Measurements from ENCODE around the gene MIDN. TPM values are rescaled to one million over a fixed set of nuclear protein-coding genes. Genes with fewer than 3 reads are reported as not detected.

MIDN gene
- total RNA-seq, 2 donors from 2014 or later, result 36.3 to 43.5 TPM

- no peak for ATAC-seq
- H3K9me3 ChIP-seq, result no peaks in the 10 kb centered on the region
- intact Hi-C loops (cut with DNase I), result loop anchor here (5.0 kb wide), 1 partner anchor 133 kb away; the partner anchor contains the start of gene DAZAP1
- peaks cover 66% of the 10 kb centered on the region for H3K4me1 ChIP-seq
- peak overlapping the region in 3 of 4 donors; percentile 86 to 100 (median 99) for H3K27ac ChIP-seq
- peaks cover 7 to 22% of the 10 kb centered on the region in 2 donors for H3K36me3 ChIP-seq (replicated peaks in 1 of 2; ENCODE audit: insufficient read depth in 1 of 2, low read depth in 2 of 2)
- DNase-seq, result peak in 3 of 4 donors; percentile 38 to 47 (median 45)
- H3K4me3 ChIP-seq, result no peak overlapping the region
- WGBS, 2 donors, result 83 to 85% methylated on average over 21 to 46 of the region's 46 CpGs
- TF ChIP-seq CTCF (IDR thresholded peaks at IDR 0.05) (no peak), POLR2A (IDR thresholded peaks at IDR 0.05) (no peak)
- H3K27me3 ChIP-seq, result no peaks in the 10 kb centered on the region
These were observed 25.9 kb downstream of the MIDN start for GRCh38 chr19:1274081-1274851.

GRCh38 chr19:1274852-1275259 is 26.5 kb downstream of the MIDN start:
- TF ChIP-seq CTCF (IDR thresholded peaks at IDR 0.05) (no peak), POLR2A (IDR thresholded peaks at IDR 0.05) (no peak)
- peaks cover 66% of the 10 kb centered on the region for H3K4me1 ChIP-seq
- H3K4me3 ChIP-seq, result no peak overlapping the region
- intact Hi-C loops (cut with DNase I), result loop anchor here (5.0 kb wide), 1 partner anchor 132 kb away; the partner anchor contains the start of gene DAZAP1
- no peaks in the 10 kb centered on the region for H3K9me3 ChIP-seq
- H3K36me3 ChIP-seq (replicated peaks in 1 of 2; ENCODE audit: insufficient read depth in 1 of 2, low read depth in 2 of 2), result peaks cover 7 to 22% of the 10 kb centered on the region in 2 donors
- DNase-seq (no peak), ATAC-seq (no peak)
- H3K27me3 ChIP-seq, result no peaks in the 10 kb centered on the region
- H3K27ac ChIP-seq, result peak overlapping the region; percentile 86 to 100 (median 98)
- 29 to 80% methylated on average over 3 to 43 of the region's 44 CpGs for WGBS, 2 donors

- Histone ChIP-seq H3K4me1 (peaks cover 61% of the 10 kb centered on the region), H3K27ac (peak within 1 kb of the TSS; percentile 86 to 100 (median 98)), H3K27me3 (no peaks in the 10 kb centered on the region), H3K9me3 (no peaks in the 10 kb centered on the region), H3K4me3 (peak within 1 kb of the TSS; percentile 43 to 72), H3K36me3 (replicated peaks in 1 of 2; ENCODE audit: insufficient read depth in 1 of 2, low read depth in 2 of 2) (peaks cover 7 to 22% of the 10 kb centered on the region in 2 donors)
- TF ChIP-seq POLR2A (IDR thresholded peaks at IDR 0.05) (peak; percentile 58 to 69 (median 62)), CTCF (IDR thresholded peaks at IDR 0.05) (no peak)
- ATAC-seq (peak; percentile 88), DNase-seq (peak; percentile 95 to 97 (median 96))
- intact Hi-C loops (cut with DNase I), result no loop called here
- 0% methylated on average over 8 to 74 of the region's 98 CpGs for WGBS, 2 donors
These were observed 27.0 kb downstream of the MIDN start, which contains the start of gene FAM174C for GRCh38 chr19:1275260-1275975. Gene FAM174C (plus strand): TSS chr19:1275530. CDS start chr19:1275550, 20 bp downstream.

GRCh38 chr19:1275976-1276627 is 27.7 kb downstream of the MIDN start:
- peaks cover 7 to 22% of the 10 kb centered on the region in 2 donors for H3K36me3 ChIP-seq (replicated peaks in 1 of 2; ENCODE audit: insufficient read depth in 1 of 2, low read depth in 2 of 2)
- peaks cover 54% of the 10 kb centered on the region for H3K4me1 ChIP-seq
- intact Hi-C loops (cut with DNase I), result no loop called here
- WGBS, 2 donors, result 12 to 13% methylated on average over 26 to 33 of the region's 43 CpGs
- no peaks in the 10 kb centered on the region for H3K27me3 ChIP-seq
- peak overlapping the region; percentile 43 to 72 for H3K4me3 ChIP-seq
- TF ChIP-seq POLR2A (IDR thresholded peaks at IDR 0.05), result peak in 2 of 3 donors; percentile 42 to 56
- no peak for TF ChIP-seq CTCF (IDR thresholded peaks at IDR 0.05)
- DNase-seq (peak in 2 of 4 donors; percentile 47 to 53), ATAC-seq (no peak)
- no peaks in the 10 kb centered on the region for H3K9me3 ChIP-seq
- peak overlapping the region; percentile 86 to 100 (median 98) for H3K27ac ChIP-seq

All from body of pancreas (tissue), 4 donors.